Muscle layer of duodenum (tissue), 2 donors: ENCODE results near the gene HSD17B13.

Experiments
- H3K27ac ChIP-seq: one replicate; pipeline ENCODE4 v1.7.0; 2013; ENCODE audit warnings: mild to moderate bottlenecking, low read length
- H3K27me3 ChIP-seq: one replicate; pipeline ENCODE4 v1.7.0; 2013; ENCODE audit warnings: low read depth, mild to moderate bottlenecking, control low read depth, low read length
- H3K36me3 ChIP-seq, 2 donors: one replicate each; pipeline ENCODE4 v1.7.0; 2013; ENCODE audit warnings: low read length in 2 of 2, control low read depth in 1 of 2, mild to moderate bottlenecking in 1 of 2; ENCODE audit not compliant: insufficient read depth in 2 of 2, control insufficient read depth in 1 of 2
- H3K4me1 ChIP-seq, 2 donors: one replicate each; pipeline ENCODE4 v1.7.0; 2013; ENCODE audit warnings: low read length in 2 of 2, mild to moderate bottlenecking in 2 of 2, control low read depth in 1 of 2, moderate library complexity in 1 of 2; ENCODE audit not compliant: insufficient read depth in 2 of 2, control insufficient read depth in 1 of 2
- H3K4me3 ChIP-seq, 2 donors: one replicate each; pipeline ENCODE4 v1.7.0; 2013; ENCODE audit warnings: low read length in 2 of 2, low read depth in 1 of 2, mild to moderate bottlenecking in 1 of 2
- H3K9me3 ChIP-seq, 2 donors: one replicate each; pipeline ENCODE4 v1.7.0; 2013; ENCODE audit warnings: low read length in 2 of 2, control low read depth in 1 of 2, mild to moderate bottlenecking in 1 of 2; ENCODE audit not compliant: control insufficient read depth in 1 of 2
- donor health status: healthy.

Gene HSD17B13

DNA sequence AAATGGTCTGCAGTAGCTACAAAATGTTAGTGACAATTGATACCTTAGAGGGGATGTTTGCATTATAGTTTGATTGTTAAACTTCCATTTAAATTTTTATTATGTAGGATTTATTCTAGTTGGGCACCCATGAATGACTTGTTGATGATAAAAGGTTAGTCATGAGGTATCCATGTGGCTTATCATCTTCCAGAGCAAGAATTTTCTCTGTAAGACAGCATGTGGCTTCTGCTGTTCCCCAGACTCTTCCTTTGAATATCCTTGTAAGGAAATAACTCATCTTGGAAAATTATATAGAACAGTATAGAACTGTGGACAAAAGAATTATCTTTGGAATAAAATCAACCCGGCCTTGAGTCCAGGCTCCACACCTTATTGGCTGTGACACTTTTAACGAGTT, 62.2 kb downstream of the HSD17B13 start:
- H3K27me3 ChIP-seq: no peaks in the 10 kb centered on the region
- H3K4me3 ChIP-seq: no peak overlapping the region
- no peaks in the 10 kb centered on the region for H3K4me1 ChIP-seq
- H3K36me3 ChIP-seq: no peaks in the 10 kb centered on the region
- H3K27ac ChIP-seq: no peak overlapping the region
- H3K9me3 ChIP-seq: no peaks in the 10 kb centered on the region

DNA sequence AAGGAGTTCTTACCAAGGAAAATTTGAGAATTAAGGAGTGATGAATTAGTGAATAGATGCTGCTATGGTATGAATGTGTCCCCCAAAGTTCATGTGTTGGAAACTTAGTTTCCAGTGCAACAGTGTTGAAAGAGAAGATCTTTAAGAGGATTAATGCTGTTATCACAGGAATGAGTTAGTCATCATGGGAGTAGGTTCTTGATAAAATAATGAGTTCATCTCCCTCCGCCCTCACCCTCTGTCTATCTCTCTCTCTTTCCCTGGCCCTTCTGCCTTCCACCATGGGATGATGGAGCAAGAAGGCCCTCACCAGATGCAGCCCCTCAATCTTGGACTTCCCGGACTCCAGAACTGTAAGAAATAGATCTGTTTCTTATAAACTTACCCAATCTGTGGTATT, 64.0 kb downstream of the HSD17B13 start:
- no peaks in the 10 kb centered on the region for H3K9me3 ChIP-seq
- H3K4me3 ChIP-seq: no peak overlapping the region
- no peaks in the 10 kb centered on the region for H3K27me3 ChIP-seq
- no peaks in the 10 kb centered on the region for H3K36me3 ChIP-seq
- H3K4me1 ChIP-seq: no peaks in the 10 kb centered on the region
- H3K27ac ChIP-seq: no peak overlapping the region

DNA sequence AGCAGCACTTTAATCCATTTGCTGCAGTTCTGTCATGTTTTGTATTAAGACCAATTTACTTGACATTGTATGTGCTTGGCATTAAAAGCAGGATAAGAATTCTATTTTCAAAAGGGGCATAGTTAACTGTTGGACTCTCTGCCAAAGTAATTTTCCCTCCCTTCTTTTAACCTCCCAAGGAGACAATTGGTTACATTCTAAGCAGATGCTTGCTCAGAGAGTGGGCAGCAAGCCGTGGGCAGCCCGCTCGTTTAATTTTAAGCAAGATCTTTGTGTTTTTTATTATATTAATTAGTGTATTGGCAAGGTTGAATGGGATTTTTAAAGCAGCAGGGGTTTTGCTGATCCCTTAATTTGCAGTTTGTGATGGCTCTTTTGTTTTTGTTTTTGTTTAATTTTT, 65.2 kb downstream of the HSD17B13 start:
- Histone ChIP-seq H3K4me1 (no peaks in the 10 kb centered on the region), H3K9me3 (no peaks in the 10 kb centered on the region), H3K27ac (no peak overlapping the region), H3K27me3 (no peaks in the 10 kb centered on the region), H3K36me3 (no peaks in the 10 kb centered on the region), H3K4me3 (no peak overlapping the region)

DNA sequence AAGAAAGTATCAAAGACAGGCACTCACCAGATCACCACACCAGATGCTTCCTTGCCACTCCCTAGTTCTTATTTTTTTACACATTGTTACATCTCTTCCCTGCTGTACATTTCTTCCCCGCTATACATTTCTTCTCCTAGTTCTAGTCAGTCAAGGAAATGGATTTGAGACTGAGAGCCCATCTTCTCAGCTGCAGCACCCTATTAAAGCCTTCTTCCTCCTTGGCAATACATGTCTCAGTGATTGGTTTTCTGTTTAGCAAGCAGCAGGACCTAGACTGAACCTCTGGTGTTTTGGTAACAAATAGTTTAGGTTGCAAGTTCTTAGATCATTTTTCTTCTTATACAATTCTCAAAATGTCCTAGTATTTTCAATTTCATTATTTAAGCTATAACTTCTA, 66.9 kb downstream of the HSD17B13 start:
- no peaks in the 10 kb centered on the region for H3K4me1 ChIP-seq
- no peaks in the 10 kb centered on the region for H3K27me3 ChIP-seq
- H3K36me3 ChIP-seq: no peaks in the 10 kb centered on the region
- H3K4me3 ChIP-seq: no peak overlapping the region
- no peak overlapping the region for H3K27ac ChIP-seq
- no peaks in the 10 kb centered on the region for H3K9me3 ChIP-seq
